ENCODE results near the gene MTCL1.

MTCL1 gene

DNA sequence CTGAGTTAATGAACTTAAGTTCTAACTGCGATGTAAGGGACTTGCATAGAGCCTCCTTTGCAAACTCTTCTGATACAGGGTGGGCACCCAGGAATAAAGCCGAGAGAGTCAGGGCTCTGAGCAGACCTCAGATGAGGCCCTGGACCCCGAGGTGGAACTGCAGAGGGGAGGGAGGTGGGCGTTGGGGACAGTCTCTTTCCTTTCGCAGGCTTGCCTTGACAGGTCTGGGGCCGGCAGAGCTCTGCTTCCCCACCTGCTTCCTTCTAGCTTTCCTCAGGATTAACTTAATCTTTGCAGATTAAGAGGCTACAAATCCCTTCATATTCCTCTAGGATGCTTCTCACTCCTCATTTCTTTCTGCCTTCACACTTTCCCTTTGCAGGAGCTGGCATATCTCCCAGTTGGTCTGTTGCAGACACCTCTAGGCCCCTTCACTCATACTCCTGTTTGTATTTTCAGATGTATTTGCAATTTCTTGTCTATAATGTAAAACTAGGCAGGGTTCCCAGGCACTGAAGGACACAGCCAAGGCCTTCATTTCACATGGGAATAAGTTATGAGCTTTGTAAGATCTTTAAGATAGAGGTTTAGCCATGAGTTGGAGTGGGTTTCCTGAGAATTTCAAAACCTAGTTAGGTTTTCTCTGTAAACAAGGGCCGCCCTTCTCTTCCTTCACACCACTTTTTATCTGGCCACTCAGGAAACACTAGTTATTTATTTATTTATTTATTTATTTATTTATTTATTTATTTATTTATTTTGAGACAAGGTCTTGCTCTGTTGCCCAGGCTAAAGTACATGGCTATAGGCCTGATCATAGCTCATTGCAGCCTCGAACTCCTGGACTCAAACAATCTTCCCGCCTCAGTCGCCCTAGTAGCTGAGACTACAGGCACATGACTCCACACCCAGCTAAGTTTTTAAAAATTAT, 70.9 kb downstream of the MTCL1 start:
- no peak for DNase-seq

DNA sequence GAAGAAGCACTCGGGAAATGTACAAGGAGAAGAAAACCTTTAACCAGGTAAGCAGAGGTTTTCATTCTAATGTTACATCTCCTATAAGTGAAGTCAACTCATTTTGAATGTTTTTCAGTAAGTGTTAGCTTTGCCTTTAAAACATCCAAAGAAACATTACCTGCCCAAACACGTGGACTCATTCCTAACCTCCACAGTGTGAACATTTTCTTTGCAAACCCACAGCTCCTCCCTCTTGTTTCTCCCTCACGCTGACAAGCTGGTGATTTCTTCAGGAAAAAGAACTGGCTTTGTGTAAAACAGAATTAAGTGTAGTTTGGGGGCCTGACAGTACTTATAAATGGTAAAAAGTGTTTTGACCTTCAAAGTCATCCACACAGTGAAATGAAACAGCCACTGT, 72.5 kb downstream of the MTCL1 start:
- DNase-seq, result no peak

DNA sequence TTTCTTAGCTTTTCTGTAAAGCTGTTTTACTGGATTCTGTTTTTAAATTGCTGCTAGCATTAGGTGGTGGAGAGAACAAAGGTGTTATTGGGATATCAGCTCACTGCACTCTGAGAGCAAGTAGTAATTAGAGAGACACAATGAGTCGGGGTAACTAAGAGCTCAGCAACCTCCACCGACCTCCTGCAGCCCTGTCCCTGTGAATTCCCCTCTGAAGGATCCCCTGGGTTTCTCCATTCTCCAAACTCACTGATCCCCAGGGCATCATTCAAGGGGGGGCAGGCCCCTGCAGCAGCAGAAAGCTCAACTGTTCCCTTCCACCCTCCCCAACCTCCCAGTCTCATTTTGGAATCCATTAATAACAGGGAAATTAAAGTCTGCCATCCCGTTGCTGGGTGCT, 73.0 kb downstream of the MTCL1 start:
- no peak for DNase-seq

DNA sequence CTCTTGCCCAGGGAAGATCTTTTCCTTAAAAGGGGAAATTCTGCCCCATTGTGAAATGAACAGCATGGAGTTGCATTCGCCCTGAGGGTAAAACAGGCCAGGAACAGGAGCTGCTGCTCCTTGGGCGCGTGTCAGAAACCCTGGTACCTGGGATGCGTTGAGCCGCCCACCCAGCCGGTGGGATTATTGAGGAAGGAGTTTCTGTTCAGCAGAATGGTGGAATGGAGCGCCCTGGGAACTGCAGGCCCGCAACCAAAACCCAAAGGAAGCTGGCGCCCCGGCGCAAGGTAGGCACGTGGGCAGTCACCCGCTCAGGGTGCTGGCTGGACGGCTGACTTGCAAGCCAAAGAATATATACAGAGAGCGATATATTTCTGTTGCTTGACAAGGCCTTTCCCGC, 73.5 kb downstream of the MTCL1 start:
- DNase-seq, result no peak

DNA sequence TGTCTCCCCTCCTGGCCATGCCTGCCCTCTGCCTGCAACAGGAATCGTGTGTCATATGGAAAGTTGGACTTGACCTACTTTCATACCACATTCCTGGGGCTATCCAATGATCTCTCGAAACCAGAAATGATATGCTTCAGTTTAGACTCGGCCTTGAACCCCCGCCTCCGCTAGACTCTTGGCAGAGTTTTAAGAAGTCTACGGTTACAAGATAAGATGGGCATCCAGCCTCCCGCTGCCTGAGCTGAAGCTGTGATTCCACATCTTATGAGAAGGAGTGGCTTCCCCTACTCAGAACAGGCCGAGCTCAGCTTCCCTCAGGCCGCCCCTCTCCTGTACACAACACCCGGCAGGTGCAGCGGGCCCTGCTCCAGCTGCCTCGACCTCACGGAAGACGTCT, 73.9 kb downstream of the MTCL1 start:
- no peak for DNase-seq

- DNase-seq, result no peak
Measured at GRCh38 chr18:8780227-8780626, 74.9 kb downstream of the MTCL1 start.

GRCh38 chr18:8781671-8782070, 76.3 kb downstream of the MTCL1 start:
- DNase-seq, result no peak

- no peak for DNase-seq
Measured at GRCh38 chr18:8783335-8783993, 78.1 kb downstream of the MTCL1 start.

DNA sequence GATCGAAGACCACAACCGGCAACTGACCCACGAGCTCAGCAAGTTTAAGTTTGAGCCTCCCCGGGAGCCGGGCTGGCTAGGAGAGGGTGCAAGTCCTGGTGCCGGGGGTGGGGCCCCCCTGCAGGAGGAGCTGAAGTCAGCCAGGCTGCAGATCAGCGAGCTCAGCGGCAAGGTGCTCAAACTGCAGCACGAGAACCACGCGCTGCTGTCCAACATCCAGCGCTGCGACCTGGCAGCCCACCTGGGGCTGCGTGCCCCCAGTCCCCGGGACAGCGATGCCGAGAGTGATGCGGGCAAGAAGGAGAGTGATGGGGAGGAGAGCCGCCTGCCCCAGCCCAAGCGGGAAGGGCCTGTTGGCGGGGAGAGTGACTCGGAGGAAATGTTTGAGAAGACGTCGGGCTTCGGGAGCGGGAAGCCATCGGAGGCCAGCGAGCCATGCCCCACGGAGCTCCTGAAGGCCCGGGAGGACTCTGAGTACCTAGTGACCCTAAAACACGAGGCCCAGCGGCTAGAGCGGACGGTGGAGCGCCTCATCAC, 78.7 kb downstream of the MTCL1 start:
- no peak for DNase-seq

DNA sequence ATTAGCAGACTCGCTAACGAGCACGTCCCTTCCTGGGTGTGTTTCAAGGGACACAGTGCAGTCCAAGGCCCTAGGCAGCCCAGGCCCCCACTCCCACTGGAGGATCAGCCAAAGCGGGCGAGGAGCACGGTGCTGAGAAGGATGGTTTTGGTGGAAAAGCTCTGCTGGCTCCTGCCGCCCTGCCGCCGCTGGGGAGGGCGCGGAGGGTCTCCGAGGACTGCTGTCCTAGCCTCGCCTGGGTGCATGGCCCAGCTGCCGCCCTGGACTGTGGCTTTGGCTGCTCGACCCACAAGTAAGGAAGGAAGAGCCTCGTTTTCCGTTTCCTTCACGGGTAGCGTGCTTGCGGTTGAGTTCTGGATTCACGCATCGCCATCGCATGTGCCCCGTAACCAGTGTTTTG, 79.9 kb downstream of the MTCL1 start:
- DNase-seq, result no peak

GRCh38 chr18:8785855-8786482, 80.6 kb downstream of the MTCL1 start:
- DNase-seq, result no peak

- no peak for DNase-seq
Measured at GRCh38 chr18:8786483-8787370, 81.4 kb downstream of the MTCL1 start.

GRCh38 chr18:8787371-8787670, 82.0 kb downstream of the MTCL1 start:
- no peak for DNase-seq

- no peak for DNase-seq
Measured at GRCh38 chr18:8787794-8788193, 82.4 kb downstream of the MTCL1 start.

DNA sequence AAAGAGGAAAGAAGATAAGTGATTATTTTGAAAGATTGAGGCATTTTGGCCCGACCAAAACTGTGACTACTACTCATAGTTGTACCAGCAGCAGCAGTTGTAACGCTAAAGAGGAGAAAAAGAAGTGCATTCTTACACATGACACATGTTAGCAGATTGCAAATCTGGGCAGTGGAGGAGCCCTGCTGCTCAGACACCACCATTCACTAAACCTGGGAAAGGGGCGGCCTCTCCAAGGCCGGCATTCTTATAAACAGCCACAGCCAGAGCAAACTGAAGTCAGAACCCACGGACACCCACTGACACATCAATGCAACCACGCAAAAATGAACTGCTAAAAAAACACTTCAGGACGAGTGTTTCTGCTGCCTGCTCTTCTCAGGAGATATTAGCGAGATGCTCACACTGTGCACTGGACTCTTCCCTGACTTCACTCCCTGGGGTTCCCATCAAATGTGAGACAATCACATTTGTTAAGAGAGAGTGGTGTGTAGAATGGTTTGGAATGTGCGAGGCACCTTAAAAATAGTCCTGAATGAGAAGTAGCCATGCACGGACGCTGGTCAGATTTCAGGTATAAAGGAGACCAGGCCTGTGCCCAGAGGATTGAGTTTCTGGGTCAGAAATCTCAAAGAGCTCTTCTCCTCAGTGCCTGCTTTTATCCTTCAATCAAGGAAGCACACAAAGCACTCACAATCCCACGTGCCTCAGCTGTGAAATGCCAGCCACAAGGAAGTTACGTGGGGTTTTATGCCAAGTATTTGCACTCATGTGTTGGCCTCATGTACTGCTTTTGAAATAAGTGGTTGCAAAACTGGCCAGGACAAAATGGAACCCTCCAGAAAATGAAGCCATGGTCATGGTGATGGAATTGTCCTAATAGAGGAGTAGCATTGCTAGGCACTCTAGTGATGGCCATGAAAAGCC, 83.4 kb downstream of the MTCL1 start:
- no peak for DNase-seq

DNA sequence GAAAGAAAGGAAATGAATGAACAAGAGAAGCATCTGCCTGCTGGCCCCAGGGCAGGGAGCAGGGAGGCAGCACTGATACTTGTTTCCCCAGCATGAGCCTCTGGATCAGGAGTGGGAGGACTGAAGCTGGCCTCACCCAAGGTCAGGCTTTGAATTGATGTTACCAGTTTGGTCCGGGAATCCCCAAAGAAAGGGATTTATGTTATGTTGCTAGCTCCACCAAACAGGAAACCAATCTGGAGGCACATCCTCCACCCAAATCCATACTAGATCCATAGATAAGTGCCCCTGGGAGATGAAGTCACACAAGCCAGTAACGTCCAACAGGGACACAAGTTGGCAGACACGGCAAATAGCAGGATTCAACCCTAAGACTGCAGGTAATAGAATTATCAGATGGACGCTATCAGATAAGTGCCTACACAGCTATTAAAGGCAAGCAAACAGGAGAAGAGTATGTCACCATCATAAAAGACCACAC, 85.9 kb downstream of the MTCL1 start:
- DNase-seq, result no peak

GRCh38 chr18:8792688-8793316, 87.4 kb downstream of the MTCL1 start:
- DNase-seq, result no peak

- DNase-seq, result no peak
Measured at GRCh38 chr18:8793445-8794155, 88.2 kb downstream of the MTCL1 start.

DNA sequence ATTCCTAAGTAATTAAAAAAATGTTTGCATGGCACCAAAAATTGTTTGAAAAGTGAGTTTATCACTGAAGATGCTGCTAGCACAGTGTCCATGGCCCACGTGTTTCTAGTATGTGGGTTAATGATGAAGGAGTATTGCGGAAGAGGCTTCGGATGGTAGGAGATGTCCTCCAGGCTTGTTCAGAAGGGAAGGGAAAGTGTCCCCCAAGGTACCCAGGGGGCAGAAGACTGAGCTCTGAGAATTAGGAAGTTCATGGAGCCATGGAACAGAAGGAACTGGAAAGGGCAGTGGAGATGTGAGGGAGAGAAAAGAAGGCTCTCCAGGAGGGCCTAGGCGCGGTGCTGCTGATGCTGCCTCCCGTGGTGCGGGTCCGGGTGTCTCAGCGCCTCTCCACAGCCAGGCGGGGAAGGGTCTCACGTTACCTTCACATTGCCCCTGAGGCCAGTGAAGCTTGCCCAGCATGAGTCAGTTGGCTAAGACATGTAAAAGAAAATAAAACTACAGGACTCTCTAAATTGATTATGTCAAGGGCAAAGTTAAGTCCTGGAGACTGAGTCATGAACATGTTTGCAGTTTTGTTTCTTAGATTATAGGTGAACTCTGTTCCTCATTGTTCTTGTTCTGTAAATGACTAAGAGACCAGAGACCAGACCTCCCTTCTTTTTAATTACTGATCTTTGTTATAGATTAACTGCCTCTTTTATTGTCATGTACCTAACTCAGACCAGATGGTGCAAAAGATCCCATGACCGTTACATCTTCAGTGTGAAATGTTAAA, 89.0 kb downstream of the MTCL1 start:
- no peak for DNase-seq

- no peak for DNase-seq
Measured at GRCh38 chr18:8794934-8795280, 89.6 kb downstream of the MTCL1 start.
